ENCODE results near the gene CTRB1.
"Not testable (repeated sequence)": the region's sequence is repeated elsewhere in the genome, so short reads cannot be mapped to it uniquely, and the experiment has no call there.

CTRB1 gene

GRCh38 chr16:75204905-75205304 lies 13.9 kb upstream of the CTRB1 start:
- DNase-seq: not testable (repeated sequence)

- not testable (repeated sequence) for DNase-seq
Measured at GRCh38 chr16:75205438-75205837, 13.3 kb upstream of the CTRB1 start.

GRCh38 chr16:75205961-75206748 lies 12.6 kb upstream of the CTRB1 start:
- DNase-seq: not testable (repeated sequence)

- DNase-seq: no peak
Measured at GRCh38 chr16:75206749-75207451, 11.9 kb upstream of the CTRB1 start, which contains the start of gene CTRB2. TSS of gene CTRB2 (minus strand) at chr16:75207161. CDS start at chr16:75207141, 20 bp downstream.

- DNase-seq: no peak
Measured at GRCh38 chr16:75207831-75208230, 11.0 kb upstream of the CTRB1 start.

GRCh38 chr16:75208242-75208825 lies 10.5 kb upstream of the CTRB1 start:
- DNase-seq: no peak

GRCh38 chr16:75208861-75209505 lies 9.8 kb upstream of the CTRB1 start:
- DNase-seq: no peak

- DNase-seq: not testable (repeated sequence)
Measured at GRCh38 chr16:75209514-75209913, 9.3 kb upstream of the CTRB1 start.

GRCh38 chr16:75209944-75210343 lies 8.8 kb upstream of the CTRB1 start:
- DNase-seq: no peak

GRCh38 chr16:75211286-75211685 lies 7.5 kb upstream of the CTRB1 start:
- DNase-seq: not testable (repeated sequence)

GRCh38 chr16:75216127-75216526 lies 2.7 kb upstream of the CTRB1 start:
- DNase-seq: no peak

GRCh38 chr16:75216576-75216975 lies 2.2 kb upstream of the CTRB1 start:
- no peak for DNase-seq

- no peak for DNase-seq
Measured at GRCh38 chr16:75217389-75217851, 1.4 kb upstream of the CTRB1 start.

- no peak for DNase-seq
Measured at GRCh38 chr16:75219088-75219487, 300 bp downstream of the CTRB1 start.

GRCh38 chr16:75219838-75220237 lies 1.1 kb downstream of the CTRB1 start:
- DNase-seq: no peak

GRCh38 chr16:75222271-75222783 lies 3.5 kb downstream of the CTRB1 start:
- DNase-seq: no peak

GRCh38 chr16:75223129-75223528 lies 4.3 kb downstream of the CTRB1 start:
- not testable (repeated sequence) for DNase-seq

GRCh38 chr16:75224306-75225082 lies 5.7 kb downstream of the CTRB1 start:
- DNase-seq: no peak

- DNase-seq: no peak
Measured at GRCh38 chr16:75225092-75225491, 6.3 kb downstream of the CTRB1 start.

- no peak for DNase-seq
Measured at GRCh38 chr16:75225678-75226515, 7.1 kb downstream of the CTRB1 start.
